ENCODE measurements around the gene KIF13A. TPM values are rescaled to one million over a fixed set of nuclear protein-coding genes. Genes with fewer than 3 reads are reported as not detected.
A peak's percentile ranks its signal among the peaks of the same experiment; 100 is the strongest.

Gene KIF13A
- total and polyA plus RNA-seq, 9 of the 15 experiments (the other 6 are each of a cell fraction or from before 2014, with no cell fraction given): 3.6 to 44.3 (median 29.7) TPM

DNA sequence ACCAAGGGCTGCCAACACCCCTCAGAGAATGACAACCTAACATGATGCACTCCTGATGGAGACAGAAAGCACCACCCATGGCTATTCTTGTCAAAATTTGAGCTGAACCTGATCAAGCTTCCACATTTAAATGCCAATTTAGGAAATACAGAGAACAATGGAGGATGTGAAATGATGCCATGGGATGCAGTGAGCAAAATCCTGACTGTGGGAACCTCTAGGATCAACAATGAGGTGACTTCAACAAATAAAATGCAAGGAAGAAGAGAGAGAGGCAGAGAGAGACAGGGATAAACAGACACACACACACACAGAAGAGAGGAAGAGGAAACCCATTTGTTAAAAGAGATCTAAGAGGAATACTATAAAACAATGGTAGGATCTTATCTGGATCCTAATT is 161.1 kb downstream of the KIF13A start:
- Histone ChIP-seq H3K4me1 (replicated peaks in 1 of 2; ENCODE audit: control insufficient read depth in 2 of 2, insufficient read depth in 2 of 2, low read length in 2 of 2) (peaks cover 0 to 3% of the 10 kb centered on the region in 2 experiments; a peak in 2 of 5 replicates), H3K27ac (ENCODE audit: extremely low read depth, low read depth, low read length) (no peak overlapping the region), H3K79me2 (ENCODE audit: control insufficient read depth, insufficient read depth, low read length) (no peaks in the 10 kb centered on the region), H3K27me3 (ENCODE audit: control insufficient read depth in 2 of 2, insufficient read depth in 2 of 2, low read length in 2 of 2) (no peaks in the 10 kb centered on the region), H3K36me3 (ENCODE audit: control insufficient read depth, insufficient read depth, low read length) (peaks cover 75% of the 10 kb centered on the region), H3K9ac (ENCODE audit: insufficient read depth in 1 of 2, low read depth in 2 of 2, low read length in 2 of 2) (no peak overlapping the region), H3K9me1 (ENCODE audit: control insufficient read depth, insufficient read depth, low read length) (no peaks in the 10 kb centered on the region), H4K20me1 (replicated peaks; ENCODE audit: control insufficient read depth, insufficient read depth, low read length) (no peaks in the 10 kb centered on the region), H3K9me3 (replicated peaks; ENCODE audit: control insufficient read depth, insufficient read depth, low read depth, low read length) (no peaks in the 10 kb centered on the region), H3K4me2 (ENCODE audit: insufficient read depth, low read length) (no peak overlapping the region), H3K4me3 (no peak overlapping the region), H2AFZ (ENCODE audit: low read depth, low read length) (no peak overlapping the region)
- ATAC-seq (no peak), DNase-seq (ENCODE audit: extremely low read depth in 1 of 4, low spot score in 3 of 4) (no peak), FAIRE-seq (no peak)
- ChIA-PET POLR2A (interaction anchor here (0.7 to 1.1 kb wide), 2 partner anchors 10 to 11 kb away, joined by 3 read pairs; no protein-coding TSS in a partner anchor), CTCF (ENCODE audit: low intra/inter-chr PET ratio) (no interaction called here)
- no peak for TF ChIP-seq C11orf30 (IDR thresholded peaks at IDR 0.05; ENCODE audit: low read depth)
- TF ChIP-seq, protein P1, sequence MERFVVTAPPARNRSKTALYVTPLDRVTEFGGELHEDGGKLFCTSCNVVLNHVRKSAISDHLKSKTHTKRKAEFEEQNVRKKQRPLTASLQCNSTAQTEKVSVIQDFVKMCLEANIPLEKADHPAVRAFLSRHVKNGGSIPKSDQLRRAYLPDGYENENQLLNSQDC (CRISPR knock-in tag; IDR thresholded peaks at IDR 0.05): no peak
- in situ Hi-C loops (cut with MboI) (no loop called here), intact Hi-C loops (cut with micrococcal nuclease) (no loop called here)
- no TSS peak for BruUV-seq (replicated peaks)

DNA sequence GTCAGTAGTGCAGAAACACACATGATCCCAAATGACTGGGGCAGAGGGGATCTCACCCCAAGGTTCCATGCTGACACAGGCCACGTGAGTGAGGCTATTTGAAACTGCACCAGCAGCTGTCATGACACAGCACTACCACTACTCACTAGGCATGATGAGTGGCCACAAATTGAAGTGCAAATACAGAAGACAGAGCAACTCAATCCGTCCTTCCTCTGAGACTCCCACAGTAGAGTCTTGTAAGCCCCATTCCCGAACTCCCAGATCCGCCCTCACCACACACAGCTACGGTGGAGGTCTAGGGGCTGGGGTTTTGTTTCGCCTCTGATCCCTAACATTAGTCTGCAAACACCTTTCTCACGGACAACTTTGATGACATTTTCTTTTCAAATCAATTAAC is 167.4 kb downstream of the KIF13A start:
- Histone ChIP-seq H4K20me1 (replicated peaks; ENCODE audit: control insufficient read depth, insufficient read depth, low read length) (no peaks in the 10 kb centered on the region), H3K4me1 (replicated peaks in 1 of 2; ENCODE audit: control insufficient read depth in 2 of 2, insufficient read depth in 2 of 2, low read length in 2 of 2) (peaks cover 11 to 13% of the 10 kb centered on the region in 2 experiments; a peak in 4 of 5 replicates), H3K9ac (ENCODE audit: insufficient read depth in 1 of 2, low read depth in 2 of 2, low read length in 2 of 2) (peak overlapping the region; percentile 8 to 42; a peak in 3 of 4 replicates), H3K4me2 (ENCODE audit: insufficient read depth, low read length) (peak overlapping the region; percentile 72), H3K9me1 (ENCODE audit: control insufficient read depth, insufficient read depth, low read length) (no peaks in the 10 kb centered on the region), H3K4me3 (no peak overlapping the region), H3K27ac (ENCODE audit: extremely low read depth, low read depth, low read length) (peak overlapping the region; percentile 67), H3K79me2 (ENCODE audit: control insufficient read depth, insufficient read depth, low read length) (no peaks in the 10 kb centered on the region), H3K36me3 (ENCODE audit: control insufficient read depth, insufficient read depth, low read length) (peaks cover 34% of the 10 kb centered on the region; the same call in 1 of the 3 replicates), H2AFZ (ENCODE audit: low read depth, low read length) (peak overlapping the region; percentile 60), H3K27me3 (ENCODE audit: control insufficient read depth in 2 of 2, insufficient read depth in 2 of 2, low read length in 2 of 2) (no peaks in the 10 kb centered on the region), H3K9me3 (replicated peaks; ENCODE audit: control insufficient read depth, insufficient read depth, low read depth, low read length) (no peaks in the 10 kb centered on the region)
- peak; percentile 56 to 92 (median 74) for DNase-seq (ENCODE audit: extremely low read depth in 1 of 4, low spot score in 3 of 4)
- WGBS (ENCODE audit: insufficient coverage, low coverage, missing lambda C conversion rate): 8% methylated on average over 7 of the region's 7 CpGs
- BruUV-seq (replicated peaks): TSS peak; percentile 10
- peak; percentile 97 for ATAC-seq
- intact Hi-C loops (cut with micrococcal nuclease): loop anchor here (2.0 kb wide), 2 partner anchors 87 to 151 kb away; no protein-coding TSS in a partner anchor
- in situ Hi-C loops (cut with MboI): no loop called here
- POLR2A ChIA-PET: interaction anchor here (0.7 to 1.0 kb wide), 5 partner anchors 20 to 236 kb away, joined by 3 read pairs; no protein-coding TSS in a partner anchor
- CTCF ChIA-PET (ENCODE audit: low intra/inter-chr PET ratio): no interaction called here
- peak; percentile 98 for FAIRE-seq
- TF ChIP-seq ZNF253 (CRISPR knock-in tag; conservative IDR thresholded peaks at IDR 0.05): no peak
- TF ChIP-seq, protein P2, sequence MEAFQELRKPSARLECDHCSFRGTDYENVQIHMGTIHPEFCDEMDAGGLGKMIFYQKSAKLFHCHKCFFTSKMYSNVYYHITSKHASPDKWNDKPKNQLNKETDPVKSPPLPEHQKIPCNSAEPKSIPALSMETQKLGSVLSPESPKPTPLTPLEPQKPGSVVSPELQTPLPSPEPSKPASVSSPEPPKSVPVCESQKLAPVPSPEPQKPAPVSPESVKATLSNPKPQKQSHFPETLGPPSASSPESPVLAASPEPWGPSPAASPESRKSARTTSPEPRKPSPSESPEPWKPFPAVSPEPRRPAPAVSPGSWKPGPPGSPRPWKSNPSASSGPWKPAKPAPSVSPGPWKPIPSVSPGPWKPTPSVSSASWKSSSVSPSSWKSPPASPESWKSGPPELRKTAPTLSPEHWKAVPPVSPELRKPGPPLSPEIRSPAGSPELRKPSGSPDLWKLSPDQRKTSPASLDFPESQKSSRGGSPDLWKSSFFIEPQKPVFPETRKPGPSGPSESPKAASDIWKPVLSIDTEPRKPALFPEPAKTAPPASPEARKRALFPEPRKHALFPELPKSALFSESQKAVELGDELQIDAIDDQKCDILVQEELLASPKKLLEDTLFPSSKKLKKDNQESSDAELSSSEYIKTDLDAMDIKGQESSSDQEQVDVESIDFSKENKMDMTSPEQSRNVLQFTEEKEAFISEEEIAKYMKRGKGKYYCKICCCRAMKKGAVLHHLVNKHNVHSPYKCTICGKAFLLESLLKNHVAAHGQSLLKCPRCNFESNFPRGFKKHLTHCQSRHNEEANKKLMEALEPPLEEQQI (IDR thresholded peaks at IDR 0.05): 0 out of 2 replicates have a peak, but pooled peaks have one; percentile 39
- TF ChIP-seq, protein P3, sequence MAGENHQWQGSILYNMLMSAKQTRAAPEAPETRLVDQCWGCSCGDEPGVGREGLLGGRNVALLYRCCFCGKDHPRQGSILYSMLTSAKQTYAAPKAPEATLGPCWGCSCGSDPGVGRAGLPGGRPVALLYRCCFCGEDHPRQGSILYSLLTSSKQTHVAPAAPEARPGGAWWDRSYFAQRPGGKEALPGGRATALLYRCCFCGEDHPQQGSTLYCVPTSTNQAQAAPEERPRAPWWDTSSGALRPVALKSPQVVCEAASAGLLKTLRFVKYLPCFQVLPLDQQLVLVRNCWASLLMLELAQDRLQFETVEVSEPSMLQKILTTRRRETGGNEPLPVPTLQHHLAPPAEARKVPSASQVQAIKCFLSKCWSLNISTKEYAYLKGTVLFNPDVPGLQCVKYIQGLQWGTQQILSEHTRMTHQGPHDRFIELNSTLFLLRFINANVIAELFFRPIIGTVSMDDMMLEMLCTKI (IDR thresholded peaks at IDR 0.05; ENCODE audit: partially characterized antibody): no peak
- peak in 1 of 2 experiments; percentile 47; a peak in 1 of 4 replicates for TF ChIP-seq ARNT (IDR thresholded peaks at IDR 0.05)
- TF ChIP-seq, protein P4, sequence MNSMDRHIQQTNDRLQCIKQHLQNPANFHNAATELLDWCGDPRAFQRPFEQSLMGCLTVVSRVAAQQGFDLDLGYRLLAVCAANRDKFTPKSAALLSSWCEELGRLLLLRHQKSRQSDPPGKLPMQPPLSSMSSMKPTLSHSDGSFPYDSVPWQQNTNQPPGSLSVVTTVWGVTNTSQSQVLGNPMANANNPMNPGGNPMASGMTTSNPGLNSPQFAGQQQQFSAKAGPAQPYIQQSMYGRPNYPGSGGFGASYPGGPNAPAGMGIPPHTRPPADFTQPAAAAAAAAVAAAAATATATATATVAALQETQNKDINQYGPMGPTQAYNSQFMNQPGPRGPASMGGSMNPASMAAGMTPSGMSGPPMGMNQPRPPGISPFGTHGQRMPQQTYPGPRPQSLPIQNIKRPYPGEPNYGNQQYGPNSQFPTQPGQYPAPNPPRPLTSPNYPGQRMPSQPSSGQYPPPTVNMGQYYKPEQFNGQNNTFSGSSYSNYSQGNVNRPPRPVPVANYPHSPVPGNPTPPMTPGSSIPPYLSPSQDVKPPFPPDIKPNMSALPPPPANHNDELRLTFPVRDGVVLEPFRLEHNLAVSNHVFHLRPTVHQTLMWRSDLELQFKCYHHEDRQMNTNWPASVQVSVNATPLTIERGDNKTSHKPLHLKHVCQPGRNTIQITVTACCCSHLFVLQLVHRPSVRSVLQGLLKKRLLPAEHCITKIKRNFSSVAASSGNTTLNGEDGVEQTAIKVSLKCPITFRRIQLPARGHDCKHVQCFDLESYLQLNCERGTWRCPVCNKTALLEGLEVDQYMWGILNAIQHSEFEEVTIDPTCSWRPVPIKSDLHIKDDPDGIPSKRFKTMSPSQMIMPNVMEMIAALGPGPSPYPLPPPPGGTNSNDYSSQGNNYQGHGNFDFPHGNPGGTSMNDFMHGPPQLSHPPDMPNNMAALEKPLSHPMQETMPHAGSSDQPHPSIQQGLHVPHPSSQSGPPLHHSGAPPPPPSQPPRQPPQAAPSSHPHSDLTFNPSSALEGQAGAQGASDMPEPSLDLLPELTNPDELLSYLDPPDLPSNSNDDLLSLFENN (IDR thresholded peaks at IDR 0.05; ENCODE audit: low read depth in 2 of 2, low read length in 2 of 2): peak; percentile 10 to 76; a peak in 2 of 4 replicates
